ENCODE data around the gene ONECUT1.

Gene ONECUT1

DNA sequence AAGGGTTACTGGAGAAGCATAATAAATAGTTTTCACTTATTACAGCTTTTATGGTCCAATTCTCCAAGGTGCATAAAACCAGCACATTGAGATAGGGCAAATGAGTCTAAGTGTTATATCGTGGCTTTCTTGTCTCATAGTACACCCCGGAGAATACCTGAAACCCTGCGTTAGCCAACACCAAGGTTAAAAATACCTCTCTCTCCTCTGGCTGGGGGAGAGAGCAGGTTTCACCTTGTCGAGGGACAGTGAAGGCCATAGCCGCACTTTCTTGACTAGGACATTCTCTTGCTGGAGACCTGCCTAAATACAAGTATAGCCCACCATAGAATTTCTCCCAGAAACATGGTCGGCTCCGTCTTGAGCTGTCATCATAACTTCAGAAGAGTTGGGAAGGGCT is 59.5 kb downstream of the ONECUT1 start:
- no peak for DNase-seq

DNA sequence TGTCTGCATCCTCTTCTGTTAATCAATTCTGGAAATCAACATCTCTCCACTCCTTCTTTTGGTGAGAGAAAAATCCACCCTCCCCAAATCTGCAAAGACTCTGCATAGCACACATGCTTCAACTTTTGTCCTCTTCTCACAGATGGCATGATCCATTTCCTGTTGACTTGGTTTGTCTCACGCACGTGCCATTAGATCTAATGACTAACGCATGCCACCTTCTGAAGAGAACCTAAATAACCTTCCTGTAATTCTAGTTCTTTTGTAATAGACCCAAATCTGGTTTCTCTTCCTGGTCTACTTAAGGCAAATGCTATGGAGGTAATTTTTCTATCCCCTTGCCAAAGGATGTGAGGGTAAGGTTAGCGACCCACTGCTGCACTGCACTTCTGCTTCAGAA is 60.0 kb downstream of the ONECUT1 start:
- peak; percentile 51 for DNase-seq

DNA sequence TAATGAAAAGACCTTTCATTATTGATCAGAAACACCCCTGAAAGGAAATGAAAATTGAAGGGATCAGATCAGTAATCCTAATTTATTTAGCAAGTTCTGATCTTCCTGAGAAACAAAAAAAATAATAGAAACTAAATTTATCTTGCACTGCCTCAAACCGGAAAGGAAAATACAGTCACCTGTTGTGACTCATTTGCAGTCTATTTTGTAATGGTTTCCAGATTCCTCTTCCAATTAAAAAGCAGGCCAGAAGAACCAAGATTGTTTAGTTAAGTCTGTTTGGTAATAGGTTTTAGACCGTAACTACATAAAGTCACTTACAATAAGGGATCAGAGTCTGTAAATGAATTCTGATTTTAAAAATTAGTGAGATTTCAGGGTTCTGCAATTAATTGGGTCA is 61.2 kb downstream of the ONECUT1 start:
- DNase-seq, result no peak

DNA sequence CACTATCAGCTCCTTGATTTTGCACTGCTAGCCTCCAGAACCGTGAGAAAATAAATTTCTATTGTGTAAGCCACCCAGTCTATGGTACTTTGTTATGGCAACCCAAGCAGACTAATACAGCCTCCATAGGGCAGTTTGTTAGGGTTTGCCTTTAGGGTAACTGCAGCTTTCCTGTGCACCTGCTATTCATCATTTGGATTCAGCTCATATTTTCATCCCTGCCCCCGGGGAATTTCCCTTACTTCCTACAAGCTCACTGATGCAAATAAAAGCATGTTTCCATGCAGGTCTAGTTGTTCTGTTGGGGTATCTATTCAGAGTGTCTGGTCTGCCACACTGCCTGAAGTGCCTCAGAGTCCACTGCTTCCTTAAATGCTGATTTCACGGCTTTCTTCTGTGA is 62.3 kb downstream of the ONECUT1 start:
- no peak for DNase-seq

DNA sequence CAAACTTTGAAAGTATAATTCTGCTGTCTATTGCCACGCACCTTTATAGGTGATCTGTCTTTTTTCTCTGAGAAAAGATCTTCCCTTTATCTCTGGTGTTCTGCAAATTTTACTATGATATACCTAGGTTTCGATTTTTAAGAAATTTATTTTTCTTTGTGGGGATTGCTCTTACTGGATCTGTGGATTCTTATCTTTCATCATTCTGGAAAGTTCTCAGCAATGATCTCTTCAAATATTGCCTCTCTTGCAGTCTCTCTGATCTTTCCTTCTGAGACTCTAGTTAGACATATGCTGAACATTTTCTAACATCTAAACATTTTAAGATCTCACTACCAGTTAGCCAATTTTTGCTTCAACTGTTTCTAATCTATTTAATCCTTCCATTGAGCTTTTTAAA is 63.9 kb downstream of the ONECUT1 start:
- no peak for DNase-seq

DNA sequence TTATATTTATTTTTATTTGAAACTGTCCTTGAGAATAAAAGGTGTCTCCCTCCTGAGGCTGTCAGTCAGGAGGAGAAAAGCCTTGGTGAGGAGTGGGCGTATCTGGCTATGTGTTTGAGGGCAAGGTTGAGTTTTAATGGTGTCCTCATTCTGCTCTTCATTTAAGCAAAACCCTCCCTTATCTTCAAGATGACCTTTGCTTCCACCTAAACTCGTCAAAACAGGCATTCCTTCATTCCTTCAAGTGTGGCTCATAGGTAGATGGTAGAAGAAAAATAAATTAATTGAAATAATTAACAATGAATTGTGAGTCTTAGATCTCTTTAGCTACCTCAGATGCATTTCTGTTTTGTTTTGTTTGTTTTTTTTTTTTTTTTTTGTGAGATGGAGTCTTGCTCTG is 71.6 kb downstream of the ONECUT1 start:
- DNase-seq, result no peak

DNA sequence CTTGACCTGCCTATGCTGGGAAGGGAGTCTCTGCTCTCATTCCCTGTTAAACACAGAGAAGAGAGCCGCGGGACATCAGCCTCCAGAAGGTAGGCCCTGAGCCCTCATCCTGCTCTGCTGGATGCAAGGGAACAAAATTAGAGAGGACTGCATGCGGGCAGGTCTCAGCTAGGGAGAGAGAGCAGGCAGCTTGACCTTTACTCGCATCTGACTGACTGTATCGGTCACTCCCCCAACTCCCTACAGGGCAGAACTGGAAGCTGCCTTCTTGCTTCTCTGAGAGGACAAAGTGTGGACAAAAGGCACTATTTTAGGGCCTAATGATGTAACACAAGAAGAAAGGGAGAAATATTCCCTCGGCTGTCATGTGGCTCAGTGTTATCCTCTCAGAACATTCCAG is 72.2 kb downstream of the ONECUT1 start:
- no peak for DNase-seq

DNA sequence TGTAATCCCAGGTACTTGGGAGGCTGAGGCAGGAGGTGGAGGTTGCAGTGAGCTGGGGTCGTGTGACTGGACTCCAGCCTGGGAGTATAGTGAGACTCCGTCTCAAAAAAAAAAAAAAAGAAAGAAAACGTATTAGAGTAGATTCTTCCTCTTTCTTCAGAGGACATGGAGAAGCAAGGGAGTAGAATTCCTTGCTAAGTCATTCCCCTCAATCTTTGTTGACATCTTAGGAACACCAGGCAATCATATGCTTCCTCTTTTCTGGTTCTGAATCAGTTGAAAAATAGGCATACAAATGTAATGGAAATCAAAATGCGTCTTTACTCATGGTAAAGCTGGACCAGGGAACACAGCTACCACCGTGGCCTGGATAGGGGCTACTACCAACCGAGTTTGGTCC is 72.7 kb downstream of the ONECUT1 start:
- DNase-seq, result no peak

DNA sequence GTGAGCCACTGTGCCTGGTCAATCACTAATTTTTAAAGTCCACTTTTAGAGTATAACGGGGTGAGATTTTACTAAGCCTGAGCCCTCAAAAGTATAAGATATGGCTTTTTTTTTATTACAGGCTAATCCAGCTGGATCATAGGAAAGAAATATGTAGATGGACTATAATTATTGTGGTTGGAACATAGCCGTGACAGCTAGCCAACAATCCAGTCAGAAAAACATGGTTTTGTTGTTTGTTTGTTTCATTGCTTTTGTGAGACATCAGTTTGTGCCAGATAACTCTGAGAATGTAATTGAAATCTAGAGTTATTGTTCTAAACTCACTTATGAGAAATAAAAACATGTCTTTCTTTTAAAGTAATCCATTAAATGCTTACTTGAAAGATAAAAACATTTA is 73.6 kb downstream of the ONECUT1 start:
- no peak for DNase-seq

DNA sequence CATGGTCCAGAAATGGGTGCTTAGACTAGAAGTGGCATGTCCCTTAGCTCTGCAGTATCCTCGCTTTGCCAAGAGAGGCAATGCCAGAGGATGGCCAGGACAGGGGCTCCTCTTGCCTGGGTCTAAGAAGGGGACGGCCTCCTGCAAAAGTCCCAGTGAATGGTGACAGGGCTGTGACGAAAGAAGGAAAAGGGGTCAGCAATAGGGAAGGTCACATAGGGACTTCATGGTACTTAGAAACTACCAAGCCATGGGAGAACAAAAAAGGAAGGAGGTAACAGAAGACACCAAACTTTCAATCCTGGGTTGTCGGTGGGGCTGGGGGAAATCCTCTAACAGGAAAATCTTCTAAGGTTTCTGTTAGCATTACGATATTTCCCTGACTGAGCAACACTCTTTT is 74.7 kb downstream of the ONECUT1 start:
- no peak for DNase-seq

DNA sequence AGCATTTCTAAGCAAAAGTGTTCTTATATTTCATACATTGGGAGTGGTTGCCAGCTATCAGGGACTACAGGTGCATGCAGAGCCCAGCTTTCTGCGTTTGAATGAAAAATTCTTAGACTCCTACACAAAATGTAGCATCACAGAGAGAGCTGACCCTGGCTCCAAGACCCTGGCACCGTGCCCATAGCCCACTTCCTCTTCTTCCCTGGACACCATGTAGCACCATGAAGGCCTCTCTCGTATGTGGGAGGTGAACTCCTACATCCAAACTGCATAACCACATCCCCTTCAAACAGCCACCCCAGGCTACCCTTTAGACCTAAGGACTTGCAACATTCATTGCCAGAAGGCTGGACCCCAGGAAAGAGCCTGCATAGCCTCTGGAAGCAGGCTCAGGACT is 75.2 kb downstream of the ONECUT1 start:
- no peak for DNase-seq

DNA sequence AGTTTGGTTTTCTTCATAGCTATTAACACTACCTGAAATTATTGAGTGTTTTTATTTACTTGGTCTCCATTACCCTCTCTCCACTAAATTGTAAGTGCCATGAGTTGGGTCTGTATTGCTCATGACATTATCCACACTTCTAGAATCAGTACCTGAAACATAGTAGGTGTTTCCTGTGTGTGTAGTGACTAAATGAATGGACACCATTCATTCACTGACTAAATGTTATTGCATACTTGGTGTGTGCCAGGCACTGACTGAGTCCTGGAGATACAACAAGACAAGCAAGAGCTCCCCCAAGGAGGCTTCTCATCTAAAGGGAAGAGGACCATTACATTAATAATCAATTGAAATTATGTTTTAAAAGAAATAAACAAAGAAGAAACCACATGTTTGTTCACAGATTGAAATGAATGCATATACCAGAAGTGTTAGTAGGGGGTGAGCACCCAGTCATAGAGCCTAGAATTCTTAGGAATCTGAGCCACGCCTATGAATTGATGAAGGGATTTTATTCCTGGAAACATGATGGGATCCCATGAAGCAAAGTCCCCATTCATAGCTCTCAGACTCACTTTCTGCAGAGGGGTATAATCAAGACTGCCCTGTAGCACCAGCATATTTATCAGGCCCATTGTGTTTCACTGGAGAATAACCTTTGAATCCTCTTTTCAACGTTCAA is 79.3 kb downstream of the ONECUT1 start:
- no peak for DNase-seq

DNA sequence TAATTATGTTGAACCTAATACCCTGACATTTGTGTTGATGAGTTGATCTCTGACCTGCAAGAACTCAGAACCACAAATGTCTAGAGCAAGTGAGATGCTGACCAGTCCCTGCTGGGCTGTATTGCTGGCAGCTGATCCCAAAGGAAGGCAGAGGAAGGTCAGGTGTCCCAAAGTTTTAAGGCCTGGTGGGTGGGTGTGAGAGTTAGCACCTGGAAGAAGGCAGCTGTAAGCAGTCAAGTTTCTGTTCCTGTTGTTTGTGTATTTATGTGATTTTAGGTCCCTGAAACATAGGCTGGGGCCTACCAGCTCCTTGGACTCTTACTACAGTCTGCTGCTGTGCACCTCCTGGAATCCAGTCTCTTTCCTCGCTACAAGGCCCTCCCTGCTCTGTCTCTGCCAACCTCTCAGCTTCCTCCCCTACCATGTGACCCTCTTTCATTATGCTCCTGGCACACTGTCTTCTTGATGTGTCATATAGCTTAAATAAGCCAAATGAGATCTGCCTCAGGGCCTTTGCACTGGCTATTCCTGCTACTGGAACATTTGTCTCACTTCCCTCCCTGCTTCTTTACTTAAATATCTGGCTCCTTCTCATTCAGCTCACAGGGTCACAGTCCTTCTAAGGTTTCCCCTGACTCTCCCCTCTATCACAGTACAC is 80.0 kb downstream of the ONECUT1 start:
- DNase-seq, result no peak

DNA sequence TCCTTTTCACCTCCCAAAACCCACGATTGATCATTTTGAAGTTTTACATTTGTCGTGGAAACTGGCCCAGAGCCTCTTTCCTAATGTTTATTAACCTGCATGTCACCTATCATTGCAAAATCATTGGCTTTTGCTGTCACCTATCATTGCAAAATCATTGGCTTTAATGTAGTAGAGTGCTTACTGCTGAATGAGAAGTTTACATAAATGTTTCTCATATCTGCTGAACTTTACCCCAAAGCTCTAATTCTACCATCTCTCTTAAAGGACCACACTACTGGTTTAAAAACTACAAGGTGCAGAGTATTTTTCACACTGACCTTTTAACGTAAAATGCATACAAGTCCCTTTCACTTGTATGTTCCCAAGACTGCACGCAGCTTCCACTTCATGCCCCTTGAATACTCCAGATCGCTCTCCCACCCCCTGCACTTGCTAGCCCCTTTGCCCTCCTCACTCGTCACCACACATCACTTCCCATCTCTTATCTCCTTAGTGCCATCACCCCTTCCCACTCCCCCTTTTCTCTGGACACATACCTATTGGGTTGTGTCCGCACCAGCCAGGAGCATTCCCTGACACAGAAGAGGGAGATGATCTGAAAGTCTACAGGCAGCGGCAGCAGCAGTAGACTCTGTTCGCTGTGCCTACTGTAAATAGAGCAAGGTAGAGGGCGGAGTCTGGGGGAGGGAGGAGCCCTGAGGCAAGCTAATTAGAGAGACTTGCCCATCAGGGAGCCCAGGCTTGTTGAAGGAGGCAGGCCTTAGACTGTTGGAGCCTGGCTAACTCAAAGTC is 80.8 kb downstream of the ONECUT1 start:
- peak; percentile 43 for DNase-seq
